HG03378 (cell line): ENCODE data around the gene LIPT1.
"Not testable (repeated sequence)": the region's sequence is repeated elsewhere in the genome, so short reads cannot be mapped to it uniquely, and the experiment has no call there.

ENCODE experiments used
- ATAC-seq: cut with Tn5 transposase; IDR thresholded peaks from one replicate; pipeline ENCODE4 v1.9.1; 2021; ENCODE audit warnings: mild to moderate bottlenecking, moderate library complexity; ENCODE audit not compliant: unreplicated experiment

Gene LIPT1

GRCh38 chr2:99154643-99155536 is at the start of gene LIPT1, which contains the start of gene TSGA10:
Gene LIPT1, plus strand, starts transcription at chr2:99154967. Its CDS starts 6,991 bp downstream, at chr2:99161958.
Gene TSGA10, minus strand, starts transcription at chr2:99154942. Its CDS starts 45,503 bp downstream, at chr2:99109439.
- peak; percentile 87 for ATAC-seq

- no peak for ATAC-seq
Observed at GRCh38 chr2:99106913-99107312, 47.9 kb upstream of the LIPT1 start.

GRCh38 chr2:99111236-99111635 is 43.5 kb upstream of the LIPT1 start:
- ATAC-seq: no peak

GRCh38 chr2:99111945-99112344 is 42.8 kb upstream of the LIPT1 start:
- no peak for ATAC-seq

GRCh38 chr2:99112617-99113016 is 42.1 kb upstream of the LIPT1 start:
- no peak for ATAC-seq

GRCh38 chr2:99127981-99128380 is 26.8 kb upstream of the LIPT1 start:
- ATAC-seq: no peak

- not testable (repeated sequence) for ATAC-seq
Observed at GRCh38 chr2:99135044-99135556, 19.7 kb upstream of the LIPT1 start.

- ATAC-seq: no peak
Observed at GRCh38 chr2:99139003-99139402, 15.8 kb upstream of the LIPT1 start.

- no peak for ATAC-seq
Observed at GRCh38 chr2:99140056-99140859, 14.5 kb upstream of the LIPT1 start.

GRCh38 chr2:99140860-99141109 is 14.0 kb upstream of the LIPT1 start:
- ATAC-seq: peak; percentile 29

- ATAC-seq: peak; percentile 72
Observed at GRCh38 chr2:99141110-99142108, 13.4 kb upstream of the LIPT1 start, which contains the start of gene C2orf15. Gene C2orf15, plus strand, starts transcription at chr2:99141707. Its CDS starts 8,852 bp downstream, at chr2:99150559.

- ATAC-seq: no peak
Observed at GRCh38 chr2:99150706-99151105, 4.1 kb upstream of the LIPT1 start.

- ATAC-seq: no peak
Observed at GRCh38 chr2:99152199-99152895, 2.4 kb upstream of the LIPT1 start.

- ATAC-seq: no peak
Observed at GRCh38 chr2:99153921-99154604, 704 bp upstream of the LIPT1 start.

GRCh38 chr2:99156891-99157290 is 2.1 kb downstream of the LIPT1 start:
- no peak for ATAC-seq

- no peak for ATAC-seq
Observed at GRCh38 chr2:99158599-99158998, 3.8 kb downstream of the LIPT1 start.

- ATAC-seq: no peak
Observed at GRCh38 chr2:99159594-99159993, 4.8 kb downstream of the LIPT1 start.

- no peak for ATAC-seq
Observed at GRCh38 chr2:99166218-99166617, 11.5 kb downstream of the LIPT1 start.

GRCh38 chr2:99169534-99169933 is 14.8 kb downstream of the LIPT1 start:
- ATAC-seq: no peak
